Skeletal muscle tissue (tissue), 4 donors: ENCODE measurements around the gene ATP2C1. TPM values are rescaled to one million over a fixed set of nuclear protein-coding genes. Genes with fewer than 3 reads are reported as not detected.

Source experiments
- H3K27ac ChIP-seq: one replicate; pipeline ENCODE4 v1.7.0; 2013; ENCODE audit warnings: mild to moderate bottlenecking, low read depth, low read length, inconsistent platforms
- H3K27me3 ChIP-seq, 3 donors: one replicate each; pipeline ENCODE4 v1.7.0; 2013; ENCODE audit warnings: low read length in 3 of 3; ENCODE audit not compliant: control insufficient read depth in 3 of 3, insufficient read depth in 3 of 3
- H3K36me3 ChIP-seq, 3 donors: one replicate each; pipeline ENCODE4 v1.7.0; 2013; ENCODE audit warnings: low read length in 3 of 3; ENCODE audit not compliant: control insufficient read depth in 3 of 3, insufficient read depth in 3 of 3
- H3K4me1 ChIP-seq, 3 donors: one replicate each; pipeline ENCODE4 v1.7.0; 2013; ENCODE audit warnings: low read length in 3 of 3, mild to moderate bottlenecking in 3 of 3; ENCODE audit not compliant: control insufficient read depth in 3 of 3, insufficient read depth in 3 of 3
- H3K4me3 ChIP-seq, 3 donors: one replicate each; pipeline ENCODE4 v1.7.0; 2013; ENCODE audit warnings: low read length in 3 of 3
- H3K9ac ChIP-seq, 3 donors: one replicate each; pipeline ENCODE4 v1.7.0; 2013; ENCODE audit warnings: low read length in 3 of 3, mild to moderate bottlenecking in 3 of 3, moderate library complexity in 2 of 3, low read depth in 1 of 3
- H3K9me3 ChIP-seq, 3 donors: one replicate each; pipeline ENCODE4 v1.7.0; 2013; ENCODE audit warnings: low read length in 3 of 3; ENCODE audit not compliant: control insufficient read depth in 3 of 3
- total RNA-seq: library from RNA; depleted of rRNA; stranded (reverse); fragments of >200 nt; gene quantifications from one replicate; pipeline ENCODE4 v1.2.3, GENCODE V29; 2014
- donor health status: Osteomylitis.

Gene ATP2C1
- total RNA-seq, 1 donor from 2014 or later, result 106 TPM

DNA sequence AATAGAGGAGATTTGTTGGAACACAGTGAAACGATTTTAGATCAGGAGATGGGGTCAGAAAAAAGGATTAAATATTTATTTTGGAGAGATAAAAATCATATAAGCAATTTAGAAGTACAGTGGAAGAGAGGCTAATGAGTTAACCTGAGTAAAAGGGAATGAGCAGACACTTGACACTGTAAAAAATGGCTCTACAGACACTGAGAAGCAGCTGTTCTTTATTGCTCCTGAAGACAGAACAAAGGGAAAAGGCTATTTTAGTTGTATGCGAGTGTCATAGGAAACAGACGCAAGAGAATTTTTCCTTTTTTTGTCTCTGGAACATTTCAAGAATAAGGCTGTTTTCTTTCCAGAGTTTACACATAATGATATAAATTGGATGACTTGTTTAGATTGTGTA is 98.5 kb downstream of the ATP2C1 start:
- no peaks in the 10 kb centered on the region for H3K4me1 ChIP-seq
- no peak overlapping the region for H3K27ac ChIP-seq
- no peaks in the 10 kb centered on the region for H3K27me3 ChIP-seq
- no peak overlapping the region for H3K9ac ChIP-seq
- no peak overlapping the region for H3K4me3 ChIP-seq
- no peaks in the 10 kb centered on the region for H3K9me3 ChIP-seq
- peaks cover 5 to 13% (median 12%) of the 10 kb centered on the region in 3 donors for H3K36me3 ChIP-seq

DNA sequence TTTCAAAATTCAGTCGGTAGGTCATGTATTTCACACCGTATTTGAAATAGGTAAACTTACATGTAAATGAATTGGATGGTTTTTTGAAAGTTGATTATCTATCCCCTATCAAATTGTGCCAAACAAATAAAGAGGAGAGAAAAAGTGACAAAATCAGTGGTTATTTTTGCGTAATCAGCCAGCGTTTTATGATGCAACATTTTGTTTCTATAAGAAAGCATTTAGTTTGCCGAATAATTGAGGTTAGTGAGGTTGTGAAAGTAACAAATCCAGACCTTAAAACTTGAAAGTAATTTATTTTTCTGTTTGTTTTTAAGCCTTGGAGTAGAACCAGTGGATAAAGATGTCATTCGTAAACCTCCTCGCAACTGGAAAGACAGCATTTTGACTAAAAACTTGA is 103.4 kb downstream of the ATP2C1 start:
- no peak overlapping the region for H3K9ac ChIP-seq
- no peak overlapping the region for H3K27ac ChIP-seq
- H3K4me1 ChIP-seq, result no peaks in the 10 kb centered on the region
- no peaks in the 10 kb centered on the region for H3K9me3 ChIP-seq
- H3K36me3 ChIP-seq, result peaks cover 5 to 19% (median 14%) of the 10 kb centered on the region in 3 donors
- no peak overlapping the region for H3K4me3 ChIP-seq
- H3K27me3 ChIP-seq, result no peaks in the 10 kb centered on the region

DNA sequence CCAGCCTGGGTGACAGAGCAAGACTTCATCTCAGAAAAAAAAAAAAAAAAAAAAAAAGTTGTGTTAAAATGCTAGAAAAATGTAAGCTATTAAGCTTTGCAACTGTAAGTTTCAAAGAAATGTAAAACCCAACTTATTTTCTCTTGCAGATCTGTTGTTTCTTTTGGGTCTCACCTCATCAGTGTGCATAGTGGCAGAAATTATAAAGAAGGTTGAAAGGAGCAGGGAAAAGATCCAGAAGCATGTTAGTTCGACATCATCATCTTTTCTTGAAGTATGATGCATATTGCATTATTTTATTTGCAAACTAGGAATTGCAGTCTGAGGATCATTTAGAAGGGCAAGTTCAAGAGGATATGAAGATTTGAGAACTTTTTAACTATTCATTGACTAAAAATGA is 107.2 kb downstream of the ATP2C1 start:
- Histone ChIP-seq H3K36me3 (peaks cover 3 to 11% (median 8%) of the 10 kb centered on the region in 3 donors), H3K9me3 (no peaks in the 10 kb centered on the region), H3K9ac (no peak overlapping the region), H3K4me1 (no peaks in the 10 kb centered on the region), H3K27me3 (no peaks in the 10 kb centered on the region), H3K4me3 (no peak overlapping the region), H3K27ac (no peak overlapping the region)

DNA sequence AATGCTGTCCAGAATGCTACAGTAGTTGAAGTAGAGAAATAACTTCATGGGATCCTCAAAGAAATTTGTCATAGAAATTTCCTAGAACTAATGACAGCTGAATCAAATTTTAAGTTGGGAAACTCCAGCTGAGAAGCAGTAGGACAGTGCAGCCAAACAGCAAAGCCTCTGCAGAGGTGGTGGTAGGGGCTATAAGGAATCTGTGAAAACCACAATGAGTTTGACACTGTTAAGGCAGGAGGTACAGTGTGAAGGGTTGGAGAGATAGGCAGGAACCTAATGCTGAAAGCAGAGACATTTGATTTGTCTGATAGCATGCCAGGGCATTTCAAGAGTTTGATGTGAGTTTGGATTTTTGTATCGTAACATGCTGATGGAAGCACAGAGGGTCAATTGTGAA is 110.7 kb downstream of the ATP2C1 start:
- Histone ChIP-seq H3K4me1 (no peaks in the 10 kb centered on the region), H3K9me3 (no peaks in the 10 kb centered on the region), H3K4me3 (no peak overlapping the region), H3K27me3 (no peaks in the 10 kb centered on the region), H3K36me3 (peaks cover 2 to 7% (median 3%) of the 10 kb centered on the region in 3 donors), H3K27ac (no peak overlapping the region), H3K9ac (no peak overlapping the region)

DNA sequence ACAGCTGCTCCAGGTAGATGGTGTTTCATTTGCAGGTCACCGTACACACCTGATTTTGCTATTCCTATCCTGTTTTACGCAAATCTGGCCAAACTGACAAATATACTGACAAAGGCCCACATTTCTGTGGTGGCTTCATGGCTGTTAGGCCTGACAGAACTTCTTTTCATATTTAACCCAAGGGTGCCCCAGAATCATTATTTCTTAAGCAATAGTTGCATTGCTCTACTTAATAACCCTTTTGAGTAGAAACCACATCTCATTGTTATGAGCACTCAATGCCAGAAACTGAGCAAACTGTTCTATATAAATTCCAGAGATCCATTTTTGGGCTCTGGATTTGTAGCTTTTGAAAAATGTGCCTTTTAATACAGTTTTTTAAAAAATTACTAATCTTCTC is 113.4 kb downstream of the ATP2C1 start:
- Histone ChIP-seq H3K9me3 (no peaks in the 10 kb centered on the region), H3K4me1 (no peaks in the 10 kb centered on the region), H3K27ac (no peak overlapping the region), H3K27me3 (no peaks in the 10 kb centered on the region), H3K36me3 (peaks cover 2 to 9% (median 3%) of the 10 kb centered on the region in 3 donors), H3K4me3 (no peak overlapping the region), H3K9ac (no peak overlapping the region)

DNA sequence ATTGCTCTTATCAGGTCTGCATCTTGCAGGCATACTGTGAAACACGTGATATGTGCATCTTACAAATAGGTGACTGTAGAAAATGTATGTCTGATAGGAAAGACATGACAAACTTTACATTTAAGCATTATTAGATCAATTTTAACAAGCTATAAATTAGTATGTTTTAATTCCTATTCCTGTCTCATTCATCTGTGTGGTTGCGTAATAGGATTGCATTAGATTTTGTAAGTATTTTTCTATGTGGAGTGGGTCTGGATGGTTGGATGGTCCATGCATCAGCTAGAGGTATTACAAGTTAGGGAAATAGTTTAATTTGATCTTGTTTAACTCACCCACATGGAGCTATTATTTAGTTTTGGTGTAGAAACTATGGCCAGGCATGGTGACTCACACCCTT is 113.9 kb downstream of the ATP2C1 start:
- H3K27ac ChIP-seq, result no peak overlapping the region
- no peaks in the 10 kb centered on the region for H3K9me3 ChIP-seq
- H3K4me3 ChIP-seq, result no peak overlapping the region
- H3K36me3 ChIP-seq, result peaks cover 2 to 9% (median 5%) of the 10 kb centered on the region in 3 donors
- no peak overlapping the region for H3K9ac ChIP-seq
- H3K4me1 ChIP-seq, result no peaks in the 10 kb centered on the region
- no peaks in the 10 kb centered on the region for H3K27me3 ChIP-seq

DNA sequence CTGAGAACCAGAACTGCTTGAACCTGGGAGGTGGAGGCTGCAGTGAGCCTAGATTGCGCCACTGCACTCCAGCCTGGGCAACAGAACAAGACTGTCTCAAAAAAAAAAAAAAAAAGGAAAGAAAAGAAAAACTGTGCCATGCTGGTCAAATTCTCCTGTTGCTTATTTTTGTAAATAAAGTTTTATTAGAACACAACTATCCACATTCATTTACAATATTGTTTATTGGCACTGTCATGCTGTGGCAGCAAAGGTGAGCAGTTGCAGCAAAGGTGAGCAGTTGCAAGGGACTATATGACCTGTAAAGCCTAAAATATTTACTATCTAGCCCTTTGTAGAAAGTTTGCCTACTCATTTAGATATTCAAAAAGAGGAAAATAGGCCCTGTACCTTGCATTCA is 114.4 kb downstream of the ATP2C1 start:
- Histone ChIP-seq H3K4me1 (no peaks in the 10 kb centered on the region), H3K27ac (no peak overlapping the region), H3K36me3 (peaks cover 2 to 11% (median 9%) of the 10 kb centered on the region in 3 donors), H3K9me3 (no peaks in the 10 kb centered on the region), H3K4me3 (no peak overlapping the region), H3K27me3 (no peaks in the 10 kb centered on the region), H3K9ac (no peak overlapping the region)

DNA sequence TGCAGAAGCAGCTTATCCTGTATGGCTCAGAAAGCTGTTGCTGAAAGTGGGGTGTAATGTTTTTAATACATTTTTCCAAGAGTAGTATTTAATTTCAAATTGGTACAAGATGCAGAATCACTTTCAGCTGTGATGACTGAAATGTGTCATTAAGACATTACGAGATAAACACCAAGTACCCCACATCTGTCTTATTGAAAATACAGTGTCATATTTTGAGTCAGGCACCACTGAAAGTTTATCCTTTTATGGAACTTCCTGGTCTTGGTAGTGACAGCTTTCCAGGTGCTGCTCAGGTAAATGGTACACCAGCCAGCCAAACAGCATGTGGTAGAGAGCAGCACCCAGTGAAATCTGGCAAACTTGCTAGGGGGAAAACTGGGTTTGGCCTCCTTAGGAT is 115.8 kb downstream of the ATP2C1 start:
- Histone ChIP-seq H3K27ac (no peak overlapping the region), H3K4me1 (no peaks in the 10 kb centered on the region), H3K9ac (no peak overlapping the region), H3K9me3 (no peaks in the 10 kb centered on the region), H3K36me3 (peaks cover 2 to 21% (median 21%) of the 10 kb centered on the region in 3 donors), H3K4me3 (no peak overlapping the region), H3K27me3 (no peaks in the 10 kb centered on the region)

DNA sequence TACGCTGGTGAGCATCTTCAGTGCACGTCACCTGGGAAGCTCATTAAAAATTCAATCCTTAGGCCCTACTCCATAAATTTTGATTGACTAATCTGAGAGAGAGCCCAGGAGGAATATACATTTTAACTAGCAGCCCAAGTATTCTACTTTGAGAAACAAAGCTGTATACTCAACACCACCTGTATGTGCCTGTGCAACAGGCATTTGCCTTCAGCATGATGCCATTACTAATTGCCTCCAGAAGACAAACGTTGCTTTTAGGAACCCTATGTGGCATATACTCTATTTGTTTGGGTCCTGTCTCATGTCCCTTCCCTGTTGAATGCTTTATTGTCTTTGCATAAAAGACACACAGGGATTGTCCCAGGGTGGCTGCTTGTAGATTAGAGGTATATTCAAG is 125.1 kb downstream of the ATP2C1 start:
- Histone ChIP-seq H3K9ac (no peak overlapping the region), H3K4me3 (no peak overlapping the region), H3K9me3 (no peaks in the 10 kb centered on the region), H3K27me3 (no peaks in the 10 kb centered on the region), H3K4me1 (peaks cover 0 to 5% (median 0%) of the 10 kb centered on the region in 3 donors), H3K27ac (no peak overlapping the region), H3K36me3 (peaks cover 2 to 35% (median 26%) of the 10 kb centered on the region in 3 donors)

DNA sequence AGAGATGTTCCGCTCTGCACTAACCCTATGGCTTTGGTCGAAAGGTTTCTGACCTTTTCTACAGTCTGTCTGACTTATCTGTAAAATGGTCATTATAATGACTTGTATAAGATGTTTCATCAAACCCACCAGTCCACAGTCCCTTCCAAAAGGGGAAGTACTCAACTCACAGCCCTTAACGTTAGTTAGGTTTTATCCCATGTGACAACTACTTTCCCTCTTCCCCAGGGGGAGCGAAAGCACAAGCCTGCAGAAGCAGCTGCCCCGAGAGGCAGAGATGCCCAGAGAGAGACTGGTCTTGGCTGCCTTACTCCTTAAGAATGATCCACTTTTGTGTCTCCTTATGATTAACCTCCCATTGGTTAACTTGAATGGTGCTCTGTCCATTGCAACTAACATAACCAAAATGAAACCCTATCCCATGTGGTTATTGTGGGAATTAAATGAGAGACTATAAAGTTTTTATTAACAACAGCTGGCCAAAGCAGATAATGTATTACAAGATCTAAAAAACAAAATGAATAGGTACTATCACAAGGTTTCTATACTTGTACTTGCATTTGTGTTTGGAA is 126.3 kb downstream of the ATP2C1 start:
- Histone ChIP-seq H3K9me3 (no peaks in the 10 kb centered on the region), H3K27ac (no peak overlapping the region), H3K4me1 (peaks cover 0 to 5% (median under 1%) of the 10 kb centered on the region in 3 donors), H3K9ac (no peak overlapping the region), H3K4me3 (no peak overlapping the region), H3K36me3 (peaks cover 2 to 28% (median 19%) of the 10 kb centered on the region in 3 donors), H3K27me3 (no peaks in the 10 kb centered on the region)
